Gastroesophageal sphincter (tissue), 3 donors: Measurements from ENCODE around the gene MTMR8.

Experiments used
- CTCF ChIP-seq, 4 experiments: fragments of 200-600 bp in 2 of 4; fragments of 450-650 bp in 2 of 4; sonication (generic) in 1 of 4; IDR thresholded peaks; one replicate each; pipeline ENCODE4 v1.5.1; 2017 to 2019; ENCODE audit warnings: antibody characterized with exemption in 4 of 4, mild to moderate bottlenecking in 2 of 4, moderate library complexity in 2 of 4
- EP300 ChIP-seq: sonication (generic); formaldehyde crosslinking; IDR thresholded peaks from one replicate; pipeline ENCODE4 v1.6.1; 2017; ENCODE audit warnings: antibody characterized with exemption, mild to moderate bottlenecking
- POLR2A ChIP-seq, 2 donors: fragments of 450-650 bp; IDR thresholded peaks; one replicate each; pipeline ENCODE4 v1.6.1; 2017; ENCODE audit warnings: antibody characterized with exemption in 2 of 2, mild to moderate bottlenecking in 2 of 2, moderate library complexity in 1 of 2
- POLR2AphosphoS5 ChIP-seq: sonication (generic); formaldehyde crosslinking; IDR thresholded peaks from one replicate; pipeline ENCODE4 v1.6.1; 2017; ENCODE audit warnings: antibody characterized with exemption

- no peak for TF ChIP-seq CTCF (IDR thresholded peaks at IDR 0.05)
- TF ChIP-seq EP300, result no peak
- no peak for TF ChIP-seq POLR2A (IDR thresholded peaks at IDR 0.05)
- no peak for TF ChIP-seq POLR2AphosphoS5
Measured at GRCh38 chrX:64306712-64307111, 88.5 kb downstream of the MTMR8 start.
